ELF-1 (cell line): ENCODE measurements around the gene ERC2.

ENCODE experiments used
- DNase-seq: peaks from one replicate; pipeline ENCODE4 v3.0.0-alpha.2; 2016; ENCODE audit warnings: low read depth, low spot score

Gene ERC2

GRCh38 chr3:55884491-55885285 is 583.6 kb downstream of the ERC2 start:
- DNase-seq = no peak

GRCh38 chr3:55884066-55884465 is 584.2 kb downstream of the ERC2 start:
- no peak for DNase-seq

- DNase-seq = no peak
Measured at GRCh38 chr3:55882006-55882405, 586.3 kb downstream of the ERC2 start.

- no peak for DNase-seq
Measured at GRCh38 chr3:55880357-55880756, 587.9 kb downstream of the ERC2 start.

GRCh38 chr3:55879901-55880331 is 588.4 kb downstream of the ERC2 start:
- no peak for DNase-seq

- DNase-seq = peak; percentile 22
Measured at GRCh38 chr3:55877703-55878102, 590.6 kb downstream of the ERC2 start.

GRCh38 chr3:55876560-55876959 is 591.7 kb downstream of the ERC2 start:
- no peak for DNase-seq

- DNase-seq = no peak
Measured at GRCh38 chr3:55875113-55875512, 593.2 kb downstream of the ERC2 start.

GRCh38 chr3:55873523-55874254 is 594.6 kb downstream of the ERC2 start:
- DNase-seq = no peak

- DNase-seq = no peak
Measured at GRCh38 chr3:55870594-55870993, 597.7 kb downstream of the ERC2 start.

- no peak for DNase-seq
Measured at GRCh38 chr3:55868347-55868746, 599.9 kb downstream of the ERC2 start.

GRCh38 chr3:55863028-55863427 is 605.2 kb downstream of the ERC2 start:
- DNase-seq = no peak

- DNase-seq = no peak
Measured at GRCh38 chr3:55860049-55860721, 608.1 kb downstream of the ERC2 start.

GRCh38 chr3:55859305-55859704 is 609.0 kb downstream of the ERC2 start:
- no peak for DNase-seq

GRCh38 chr3:55858727-55859126 is 609.5 kb downstream of the ERC2 start:
- no peak for DNase-seq

GRCh38 chr3:55858302-55858701 is 610.0 kb downstream of the ERC2 start:
- DNase-seq = no peak

GRCh38 chr3:55857633-55858032 is 610.6 kb downstream of the ERC2 start:
- no peak for DNase-seq

GRCh38 chr3:55855311-55855710 is 613.0 kb downstream of the ERC2 start:
- DNase-seq = no peak

- DNase-seq = peak; percentile 65
Measured at GRCh38 chr3:55854494-55854893, 613.8 kb downstream of the ERC2 start.

- DNase-seq = no peak
Measured at GRCh38 chr3:55852326-55852725, 615.9 kb downstream of the ERC2 start.

GRCh38 chr3:55842204-55842603 is 626.1 kb downstream of the ERC2 start:
- DNase-seq = no peak

- DNase-seq = peak; percentile 87
Measured at GRCh38 chr3:55831876-55832275, 636.4 kb downstream of the ERC2 start.
